HepG2 (cell line): Measurements from ENCODE around the gene RPL34. TPM values are rescaled to one million over a fixed set of nuclear protein-coding genes. Genes with fewer than 3 reads are reported as not detected.

Experiments
- ATF1 ChIP-seq: IDR thresholded peaks from 2 replicates; pipeline ENCODE4 v1.6.1; 2016; ENCODE audit warnings: mild to moderate bottlenecking, control low read depth
- ATF7-NPFF ChIP-seq: sonication (generic); formaldehyde crosslinking; IDR thresholded peaks from 2 replicates; pipeline ENCODE4 v1.8.1; 2023; ENCODE audit warnings: mild to moderate bottlenecking, low read depth, missing genetic modification reagents, moderate library complexity
- BCL6 ChIP-seq: IDR thresholded peaks from 2 replicates; pipeline ENCODE4 v1.6.1; 2016; ENCODE audit warnings: missing genetic modification reagents, missing compliant biosample characterization
- CHCHD3 ChIP-seq: sonication (generic); formaldehyde crosslinking; IDR thresholded peaks from 2 replicates; pipeline ENCODE4 v1.8.0; 2022; ENCODE audit warnings: mild to moderate bottlenecking, missing genetic modification reagents, moderate library complexity
- FIP1L1 ChIP-seq: fragments of 200-400 bp; formaldehyde crosslinking; IDR thresholded peaks from 2 replicates; pipeline ENCODE4 v1.6.1; 2018; ENCODE audit warnings: low read depth, mild to moderate bottlenecking, low read length, moderate library complexity, borderline replicate concordance; ENCODE audit not compliant: insufficient read depth
- FOXJ3 ChIP-seq: sonication (generic); formaldehyde crosslinking; IDR thresholded peaks from 2 replicates; pipeline ENCODE4 v1.4.0; 2020; ENCODE audit warnings: missing genetic modification reagents, mild to moderate bottlenecking, borderline replicate concordance
- FOXO4 ChIP-seq: sonication (generic); formaldehyde crosslinking; conservative IDR thresholded peaks from 2 replicates; pipeline ENCODE4 v1.8.1; 2023; ENCODE audit warnings: missing genetic modification reagents
- GATA4 ChIP-seq: sonication (generic); IDR thresholded peaks from 2 replicates; pipeline ENCODE4 v1.6.1; 2016; ENCODE audit warnings: antibody characterized with exemption, low read depth, borderline replicate concordance
- HOXA5 ChIP-seq: sonication (generic); formaldehyde crosslinking; IDR thresholded peaks from 2 replicates; pipeline ENCODE4 v1.4.0; 2020; ENCODE audit warnings: missing genetic modification reagents
- MAFF ChIP-seq: IDR thresholded peaks from 2 replicates; pipeline ENCODE4 v1.6.1; 2011; ENCODE audit warnings: low read depth, low read length, improper control_type of control experiment
- RFX5 ChIP-seq: IDR thresholded peaks from 2 replicates; pipeline ENCODE4 v1.6.1; 2011; ENCODE audit warnings: low read depth, low read length, improper control_type of control experiment
- SRSF9 ChIP-seq: fragments of 200-400 bp; formaldehyde crosslinking; IDR thresholded peaks from 2 replicates; pipeline ENCODE4 v1.6.1; 2018; ENCODE audit warnings: borderline replicate concordance, mild to moderate bottlenecking, low read depth, low read length; ENCODE audit not compliant: insufficient read depth, poor library complexity, severe bottlenecking
- SSRP1 ChIP-seq: IDR thresholded peaks from 2 replicates; pipeline ENCODE4 v1.6.1; 2016; ENCODE audit warnings: control low read depth
- YEATS2 ChIP-seq: sonication (generic); formaldehyde crosslinking; IDR thresholded peaks from 2 replicates; pipeline ENCODE4 v1.4.0; 2020; ENCODE audit warnings: missing genetic modification reagents, borderline replicate concordance
- ZNF251 ChIP-seq: sonication (generic); formaldehyde crosslinking; IDR thresholded peaks from 2 replicates; pipeline ENCODE4 v1.9.0; 2021; ENCODE audit warnings: mild to moderate bottlenecking, missing genetic modification reagents
- ZNF253 ChIP-seq: sonication (generic); formaldehyde crosslinking; IDR thresholded peaks from 2 replicates; pipeline ENCODE4 v1.8.0; 2022; ENCODE audit warnings: mild to moderate bottlenecking, missing genetic modification reagents, borderline replicate concordance
- ZNF274 ChIP-seq: sonication (generic); formaldehyde crosslinking; IDR thresholded peaks from 2 replicates; pipeline ENCODE4 v1.5.1; 2020; ENCODE audit warnings: mild to moderate bottlenecking, missing genetic modification reagents
- ZNF383 ChIP-seq: sonication (generic); formaldehyde crosslinking; IDR thresholded peaks from 2 replicates; pipeline ENCODE4 v1.4.0; 2020; ENCODE audit warnings: missing genetic modification reagents, mild to moderate bottlenecking, borderline replicate concordance
- ZNF460 ChIP-seq: sonication (generic); formaldehyde crosslinking; IDR thresholded peaks from 2 replicates; pipeline ENCODE4 v1.5.1; 2020; ENCODE audit warnings: missing genetic modification reagents, mild to moderate bottlenecking, borderline replicate concordance
- ZNF484 ChIP-seq: sonication (generic); formaldehyde crosslinking; IDR thresholded peaks from 2 replicates; pipeline ENCODE4 v1.5.1; 2020; ENCODE audit warnings: mild to moderate bottlenecking, low read depth, missing genetic modification reagents, borderline replicate concordance
- ZSCAN20 ChIP-seq: sonication (generic); formaldehyde crosslinking; IDR thresholded peaks from 2 replicates; pipeline ENCODE4 v1.4.0; 2020; ENCODE audit warnings: missing genetic modification reagents, mild to moderate bottlenecking, borderline replicate concordance
- ZSCAN9 ChIP-seq: IDR thresholded peaks from 2 replicates; pipeline ENCODE4 v1.6.1; 2016; ENCODE audit warnings: borderline replicate concordance
- polyA plus RNA-seq, 8 experiments: library from polyadenylated mRNA; depleted of rRNA in 3 of 8; stranded (reverse) in 7 of 8; unstranded in 1 of 8; fragments of >200 nt; fragmentation: Illumina TruSeq in 4 of 8; extraction: Trizol in 4 of 8; gene quantifications; 2 replicates each; pipeline versions ENCODE4 v1.2.1 to v1.2.3, GENCODE V29; 2011 to 2016; ENCODE audit warnings: low read depth in 4 of 8, missing spikeins in 1 of 8, mixed read lengths in 1 of 8; ENCODE audit not compliant: insufficient read depth in 1 of 8
- total RNA-seq, 5 experiments: library from RNA; depleted of rRNA; stranded (reverse); fragments of >200 nt; fragmentation: Illumina TruSeq; extraction: Trizol; gene quantifications; 2 replicates each; pipeline ENCODE4 v1.2.3, GENCODE V29; 2016; ENCODE audit warnings: low read depth in 1 of 5
- TF ChIP-seq, protein P1 (sequence below): IDR thresholded peaks from 2 replicates; pipeline ENCODE4 v1.6.1; 2016; ENCODE audit warnings: missing biosample characterization, missing genetic modification reagents, low read depth
- TF ChIP-seq, protein P2 (sequence below): sonication (generic); formaldehyde crosslinking; IDR thresholded peaks from 2 replicates; pipeline ENCODE4 v1.5.0; 2020; ENCODE audit warnings: missing genetic modification reagents, mild to moderate bottlenecking, borderline replicate concordance
- TF ChIP-seq, protein P3 (sequence below): sonication (generic); formaldehyde crosslinking; IDR thresholded peaks from 2 replicates; pipeline ENCODE4 v1.5.0; 2020; ENCODE audit warnings: mild to moderate bottlenecking, missing genetic modification reagents

RPL34 gene
- total and polyA plus RNA-seq, 2 of the 13 experiments (the other 11 are each of a cell fraction or from before 2014, with no cell fraction given), result 2,235 to 3,985 TPM

GRCh38 chr4:108620101-108620932 lies at the start of gene RPL34 (continued):
- TF ChIP-seq GATA4 (peak; percentile 56; the same call in 1 of the 2 replicates), ZNF253 (CRISPR knock-in tag) (no peak), ZSCAN9 (CRISPR knock-in tag) (no peak), ATF1 (peak; percentile 95), ZNF251 (CRISPR knock-in tag) (no peak), ZNF484 (CRISPR knock-in tag) (no peak), ATF7-NPFF (0 out of 2 replicates have a peak, but pooled peaks have one; percentile 63), BCL6 (CRISPR knock-in tag) (no peak), HOXA5 (CRISPR knock-in tag) (peak; percentile 68), ZNF460 (no peak), FIP1L1 (no peak), MAFF (no peak), FOXJ3 (CRISPR knock-in tag) (no peak), YEATS2 (CRISPR knock-in tag) (peak; percentile 100), RFX5 (peak; percentile 38; the same call in 1 of the 2 replicates), ZNF383 (CRISPR knock-in tag) (no peak), SSRP1 (0 out of 2 replicates have a peak, but pooled peaks have one; percentile 47), ZSCAN20 (CRISPR knock-in tag) (no peak), SRSF9 (no peak), CHCHD3 (CRISPR knock-in tag) (no peak), ZNF274 (CRISPR knock-in tag) (peak; percentile 58; the same call in 1 of the 2 replicates), FOXO4 (CRISPR knock-in tag) (no peak)
- TF ChIP-seq, protein P1, sequence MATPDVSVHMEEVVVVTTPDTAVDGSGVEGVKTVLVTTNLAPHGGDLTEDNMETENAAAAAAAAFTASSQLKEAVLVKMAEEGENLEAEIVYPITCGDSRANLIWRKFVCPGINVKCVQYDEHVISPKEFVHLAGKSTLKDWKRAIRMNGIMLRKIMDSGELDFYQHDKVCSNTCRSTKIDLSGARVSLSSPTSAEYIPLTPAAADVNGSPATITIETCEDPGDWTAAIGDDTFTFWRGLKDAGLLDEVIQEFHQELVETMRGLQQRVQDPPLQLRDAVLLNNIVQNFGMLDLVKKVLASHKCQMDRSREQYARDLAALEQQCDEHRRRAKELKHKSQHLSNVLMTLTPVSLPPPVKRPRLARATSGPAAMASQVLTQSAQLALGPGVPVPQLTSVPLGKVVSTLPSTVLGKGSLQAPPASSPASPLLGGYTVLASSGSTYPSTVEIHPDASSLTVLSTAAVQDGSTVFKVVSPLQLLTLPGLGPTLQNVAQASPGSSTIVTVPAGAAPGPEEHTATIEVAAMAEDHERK, result peak; percentile 63
- TF ChIP-seq, protein P2, sequence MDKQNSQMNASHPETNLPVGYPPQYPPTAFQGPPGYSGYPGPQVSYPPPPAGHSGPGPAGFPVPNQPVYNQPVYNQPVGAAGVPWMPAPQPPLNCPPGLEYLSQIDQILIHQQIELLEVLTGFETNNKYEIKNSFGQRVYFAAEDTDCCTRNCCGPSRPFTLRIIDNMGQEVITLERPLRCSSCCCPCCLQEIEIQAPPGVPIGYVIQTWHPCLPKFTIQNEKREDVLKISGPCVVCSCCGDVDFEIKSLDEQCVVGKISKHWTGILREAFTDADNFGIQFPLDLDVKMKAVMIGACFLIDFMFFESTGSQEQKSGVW (CRISPR knock-in tag), result no peak
- TF ChIP-seq, protein P3, sequence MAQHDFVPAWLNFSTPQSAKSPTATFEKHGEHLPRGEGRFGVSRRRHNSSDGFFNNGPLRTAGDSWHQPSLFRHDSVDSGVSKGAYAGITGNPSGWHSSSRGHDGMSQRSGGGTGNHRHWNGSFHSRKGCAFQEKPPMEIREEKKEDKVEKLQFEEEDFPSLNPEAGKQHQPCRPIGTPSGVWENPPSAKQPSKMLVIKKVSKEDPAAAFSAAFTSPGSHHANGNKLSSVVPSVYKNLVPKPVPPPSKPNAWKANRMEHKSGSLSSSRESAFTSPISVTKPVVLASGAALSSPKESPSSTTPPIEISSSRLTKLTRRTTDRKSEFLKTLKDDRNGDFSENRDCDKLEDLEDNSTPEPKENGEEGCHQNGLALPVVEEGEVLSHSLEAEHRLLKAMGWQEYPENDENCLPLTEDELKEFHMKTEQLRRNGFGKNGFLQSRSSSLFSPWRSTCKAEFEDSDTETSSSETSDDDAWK (CRISPR knock-in tag), result no peak
